H1 (cell line): Measurements from ENCODE around the gene PDLIM3. TPM values are rescaled to one million over a fixed set of nuclear protein-coding genes. Genes with fewer than 3 reads are reported as not detected.

Experiments used
- JUN ChIP-seq: IDR thresholded peaks from 2 replicates; pipeline ENCODE4 v1.6.1; 2011; ENCODE audit warnings: low read depth, mild to moderate bottlenecking, improper control_type of control experiment, low read length
- RXRA ChIP-seq: IDR thresholded peaks from 2 replicates; pipeline ENCODE4 v1.6.1; 2011; ENCODE audit warnings: low read depth, mild to moderate bottlenecking, low read length, moderate library complexity; ENCODE audit not compliant: insufficient read depth
- TAF1 ChIP-seq: IDR thresholded peaks from 2 replicates; pipeline ENCODE4 v1.6.1; 2011; ENCODE audit warnings: mild to moderate bottlenecking, low read depth, low read length
- polyA plus RNA-seq, 7 experiments: library from polyadenylated mRNA; depleted of rRNA in 3 of 7; stranded (reverse) in 5 of 7; unstranded in 2 of 7; fragments of >200 nt in 5 of 7; fragments of 200-250 nt in 2 of 7; gene quantifications; 1 replicate in 5 of 7; 2 replicates in 1 of 7; 4 replicates in 1 of 7; pipeline versions ENCODE4 v1.2.1 to v1.2.3, GENCODE V29; 2011 to 2013; ENCODE audit warnings: missing spikeins in 2 of 7, mixed read lengths in 2 of 7
- total RNA-seq: library from RNA; stranded (reverse); fragmentation: NEBNext Ultra II Directional; extraction: Animal tissue kit (Norgen Biotek cat#: 25700); gene quantifications from 2 replicates; pipeline ENCODE4 v1.2.1, GENCODE V29; 2021

Gene PDLIM3
- total and polyA plus RNA-seq, 2 of the 8 experiments (the other 6 are each of a cell fraction or from before 2014, with no cell fraction given) = 7.6 to 8.1 TPM

DNA sequence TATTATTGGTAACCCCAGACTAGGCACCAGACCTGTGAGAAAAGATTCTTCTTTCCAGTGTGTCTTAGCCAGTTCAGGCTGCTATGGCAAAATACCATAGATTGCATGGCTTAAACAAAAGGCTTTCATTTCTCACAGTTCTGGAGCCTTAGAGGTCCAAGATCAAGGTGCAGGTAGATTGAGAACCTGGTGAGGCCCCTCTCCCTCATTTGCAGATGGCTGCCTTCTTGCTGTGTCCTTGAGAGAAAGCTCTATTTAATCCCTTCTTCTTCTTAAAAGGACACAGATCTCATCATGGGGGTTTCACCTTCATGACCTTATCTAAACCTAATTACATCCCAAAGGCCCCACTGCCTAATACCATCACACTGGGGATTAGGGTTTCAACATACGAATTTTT is 3.5 kb upstream of the PDLIM3 start (continued):
- TF ChIP-seq TAF1 (no peak), JUN (no peak), RXRA (no peak)
